ENCODE measurements around the gene PTPRS. TPM values are rescaled to one million over a fixed set of nuclear protein-coding genes. Genes with fewer than 3 reads are reported as not detected.

Gene PTPRS
- total RNA-seq, 4 donors from 2014 or later: 446 to 795 (median 529) TPM

GRCh38 chr19:5318306-5318705 is 22.3 kb downstream of the PTPRS start:
- no peaks in the 10 kb centered on the region for H3K9me3 ChIP-seq

GRCh38 chr19:5317321-5317720 is 23.3 kb downstream of the PTPRS start:
- no peak overlapping the region for H3K4me3 ChIP-seq
- H3K27ac ChIP-seq: no peak overlapping the region
- 85 to 88% methylated on average over 6 to 7 of the region's 7 CpGs for whole genome bisulfite sequencing, 2 donors
- peaks cover 0 to 16% of the 10 kb centered on the region in 2 donors for H3K27me3 ChIP-seq
- TF ChIP-seq EP300 (IDR thresholded peaks at IDR 0.05) (no peak), POLR2A (IDR thresholded peaks at IDR 0.05) (no peak), CTCF (IDR thresholded peaks at IDR 0.05) (no peak)
- no peak for DNase-seq (ENCODE audit: low spot score in 2 of 2)
- H3K36me3 ChIP-seq: no peaks in the 10 kb centered on the region
- peaks cover 0 to under 1% (median 0%) of the 10 kb centered on the region in 4 donors for H3K9me3 ChIP-seq
- H3K4me1 ChIP-seq: no peaks in the 10 kb centered on the region

More at GRCh38 chr19:5318306-5318705, 22.3 kb downstream of the PTPRS start:
- TF ChIP-seq CTCF (IDR thresholded peaks at IDR 0.05) (no peak), POLR2A (IDR thresholded peaks at IDR 0.05) (no peak), EP300 (IDR thresholded peaks at IDR 0.05) (no peak)
- 93 to 97% methylated on average over 6 of the region's 6 CpGs for WGBS, 2 donors
- H3K36me3 ChIP-seq: no peaks in the 10 kb centered on the region
- peaks cover 0 to 16% of the 10 kb centered on the region in 2 donors for H3K27me3 ChIP-seq
- DNase-seq (ENCODE audit: low spot score in 2 of 2): no peak
- no peak overlapping the region for H3K27ac ChIP-seq
- no peaks in the 10 kb centered on the region for H3K4me1 ChIP-seq
- no peak overlapping the region for H3K4me3 ChIP-seq

GRCh38 chr19:5316138-5316537 is 24.5 kb downstream of the PTPRS start:
- H3K36me3 ChIP-seq: no peaks in the 10 kb centered on the region
- peaks cover 0 to 5% (median 0%) of the 10 kb centered on the region in 4 donors for H3K9me3 ChIP-seq
- H3K27me3 ChIP-seq: peaks cover 0 to 4% of the 10 kb centered on the region in 2 donors
- H3K4me1 ChIP-seq: no peaks in the 10 kb centered on the region
- TF ChIP-seq POLR2A (IDR thresholded peaks at IDR 0.05) (no peak), CTCF (IDR thresholded peaks at IDR 0.05) (no peak), EP300 (IDR thresholded peaks at IDR 0.05) (no peak)
- H3K27ac ChIP-seq: no peak overlapping the region
- no peak overlapping the region for H3K4me3 ChIP-seq
- 85 to 86% methylated on average over 9 of the region's 9 CpGs for WGBS, 2 donors
- DNase-seq (ENCODE audit: low spot score in 2 of 2): no peak

DNA sequence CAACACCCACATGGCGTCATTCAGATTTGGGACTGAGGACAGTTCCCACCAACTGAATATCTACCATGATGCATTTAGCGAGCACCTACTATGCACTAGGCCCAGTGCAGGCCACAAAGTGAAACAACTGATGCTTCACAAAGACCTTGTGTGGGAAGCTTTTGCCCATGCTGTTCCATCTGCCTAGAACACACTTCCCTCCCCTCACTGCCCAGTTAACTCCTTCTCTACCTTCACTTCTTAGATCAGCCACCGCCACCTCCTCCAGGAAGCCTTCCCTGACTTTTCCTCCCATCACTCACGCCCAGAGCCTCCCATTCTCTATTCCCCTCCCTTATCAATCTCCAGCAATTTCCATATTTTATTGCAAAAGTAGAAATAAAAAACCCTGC is 25.7 kb downstream of the PTPRS start:
- Histone ChIP-seq H3K4me3 (no peak overlapping the region), H3K4me1 (no peaks in the 10 kb centered on the region), H3K27ac (no peak overlapping the region), H3K9me3 (peaks cover 0 to 5% (median 0%) of the 10 kb centered on the region in 4 donors), H3K36me3 (no peaks in the 10 kb centered on the region), H3K27me3 (no peaks in the 10 kb centered on the region)
- DNase-seq (ENCODE audit: low spot score in 2 of 2): no peak
- no peak for TF ChIP-seq EP300 (IDR thresholded peaks at IDR 0.05)
- TF ChIP-seq POLR2A (IDR thresholded peaks at IDR 0.05): no peak
- no peak for TF ChIP-seq CTCF (IDR thresholded peaks at IDR 0.05)
- 84 to 95% methylated on average over 4 of the region's 4 CpGs for WGBS, 2 donors

- Histone ChIP-seq H3K4me1 (peaks cover 0 to 2% (median 0%) of the 10 kb centered on the region in 4 donors), H3K36me3 (no peaks in the 10 kb centered on the region), H3K4me3 (no peak overlapping the region), H3K27ac (no peak overlapping the region), H3K27me3 (no peaks in the 10 kb centered on the region), H3K9me3 (peaks cover 0 to 5% (median 0%) of the 10 kb centered on the region in 4 donors)
- TF ChIP-seq CTCF (IDR thresholded peaks at IDR 0.05) (no peak), POLR2A (IDR thresholded peaks at IDR 0.05) (no peak), EP300 (IDR thresholded peaks at IDR 0.05) (no peak)
- 77 to 83% methylated on average over 7 of the region's 7 CpGs for WGBS, 2 donors
- no peak for DNase-seq (ENCODE audit: low spot score in 2 of 2)
These were observed 26.4 kb downstream of the PTPRS start for GRCh38 chr19:5314012-5314906.

Measured in tibial nerve (tissue), 4 donors.